Kidney tubule cell (primary cell): Measurements from ENCODE around the gene ALG2.

ENCODE experiments used
- DNase-seq: peaks from one replicate; pipeline ENCODE4 v3.0.0-alpha.2; 2018; ENCODE audit warnings: low spot score

ALG2 gene

DNA sequence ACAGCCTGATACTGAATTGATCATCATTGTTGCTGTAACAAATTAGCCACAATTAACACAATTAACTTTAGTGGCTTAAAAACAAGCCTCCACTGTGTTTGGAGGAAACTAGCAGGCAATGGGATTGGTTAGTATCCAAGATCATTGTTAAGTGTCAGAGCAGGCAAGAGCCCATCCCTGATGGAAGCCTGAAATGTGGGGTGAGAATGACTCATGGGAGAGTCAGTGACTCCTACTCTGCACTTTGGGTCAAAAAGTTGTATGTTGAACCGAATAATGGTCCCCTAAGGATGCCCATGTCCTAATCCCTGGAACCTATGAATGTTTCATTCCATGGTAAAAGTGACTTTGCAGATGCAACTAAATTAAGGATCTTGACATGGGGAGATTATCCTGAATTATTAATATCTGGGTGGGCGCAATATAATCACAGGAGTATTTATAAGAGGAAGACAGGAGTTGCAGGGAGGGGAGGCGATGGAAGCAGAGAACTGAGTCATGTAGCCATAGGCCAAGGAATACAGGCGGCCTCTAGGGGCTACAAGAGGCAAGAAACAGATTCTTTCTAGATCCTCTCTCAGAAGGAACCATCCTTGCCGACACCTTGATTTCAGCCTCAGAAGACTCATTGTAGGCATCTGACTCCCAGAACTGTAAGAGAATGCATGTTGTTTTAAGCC, 28.8 kb downstream of the ALG2 start:
- no peak for DNase-seq

GRCh38 chr9:99190597-99191283, 31.0 kb downstream of the ALG2 start:
- no peak for DNase-seq

DNA sequence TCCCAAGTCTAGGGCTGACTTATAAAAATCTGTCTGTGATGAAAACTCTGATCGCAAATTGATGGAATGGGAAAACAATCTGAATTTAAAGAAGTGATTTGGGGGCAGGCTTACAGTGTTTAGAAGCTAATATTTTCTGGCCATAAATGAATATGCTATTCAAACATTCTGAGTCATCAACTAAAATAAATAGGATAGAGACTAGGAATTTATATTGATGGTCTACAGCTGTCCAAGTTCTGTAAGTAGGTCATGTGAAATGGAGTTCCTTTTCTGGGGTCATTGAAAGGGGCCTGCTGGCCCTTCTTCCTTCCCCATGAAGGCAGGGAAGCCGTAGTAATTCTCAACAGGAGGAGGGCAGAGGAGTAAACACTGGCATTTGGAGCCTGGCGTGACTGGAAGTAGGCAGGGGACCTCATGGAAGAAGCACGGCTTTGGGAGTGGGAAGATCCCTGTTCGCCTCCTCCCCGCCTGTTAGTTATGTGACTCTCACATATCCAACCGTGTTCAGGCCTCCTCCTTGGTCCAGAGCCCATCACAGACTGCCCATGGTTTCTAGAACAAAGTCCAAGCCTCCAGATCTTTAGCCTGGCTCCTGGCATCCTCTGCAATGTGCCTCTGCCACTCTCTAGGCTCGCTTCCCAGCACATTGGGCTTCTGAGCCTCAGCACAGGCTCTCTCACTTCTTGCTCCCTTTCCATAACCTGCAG, 31.7 kb downstream of the ALG2 start:
- no peak for DNase-seq

DNA sequence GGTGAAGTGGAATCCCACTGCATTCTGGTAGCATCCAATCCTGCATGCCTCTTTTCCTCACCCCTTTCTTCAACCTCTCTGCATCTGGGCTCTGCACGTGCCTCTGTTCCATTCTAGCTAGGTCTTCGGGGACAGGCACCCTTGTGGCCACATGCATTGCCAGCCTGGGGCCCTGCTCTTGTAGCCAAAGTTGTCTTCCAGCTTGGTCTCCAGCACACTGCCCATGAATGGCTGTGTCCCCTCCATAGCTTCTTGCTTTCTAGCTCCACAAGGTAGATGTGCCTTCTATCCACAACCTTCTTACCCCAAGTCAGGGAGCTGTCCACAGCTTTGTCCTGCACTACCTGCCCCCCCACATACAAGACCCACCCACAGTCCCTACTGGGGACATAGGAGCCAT, 32.6 kb downstream of the ALG2 start:
- DNase-seq: no peak

GRCh38 chr9:99187311-99187710, 34.4 kb downstream of the ALG2 start:
- no peak for DNase-seq

GRCh38 chr9:99185934-99186333, 35.8 kb downstream of the ALG2 start:
- DNase-seq: no peak

DNA sequence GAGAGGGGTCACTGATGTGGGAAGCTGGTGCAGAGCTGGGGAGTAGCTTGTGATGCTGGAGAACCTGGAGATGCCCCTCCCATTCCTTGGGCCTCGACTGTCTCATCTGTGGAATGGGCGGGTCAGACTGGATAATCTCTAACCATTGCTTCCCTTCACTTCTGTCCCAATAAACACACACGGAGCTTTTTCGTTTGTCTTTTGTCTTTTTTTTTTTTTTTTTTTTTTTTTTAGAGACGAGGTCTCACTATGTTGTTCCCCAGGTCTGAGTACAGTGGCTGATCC, 36.5 kb downstream of the ALG2 start:
- DNase-seq: no peak

GRCh38 chr9:99184475-99185347, 37.0 kb downstream of the ALG2 start:
- DNase-seq: peak; percentile 96

GRCh38 chr9:99184110-99184474, 37.6 kb downstream of the ALG2 start:
- DNase-seq: no peak

- no peak for DNase-seq
Measured at GRCh38 chr9:99183616-99184015, 38.1 kb downstream of the ALG2 start.

DNA sequence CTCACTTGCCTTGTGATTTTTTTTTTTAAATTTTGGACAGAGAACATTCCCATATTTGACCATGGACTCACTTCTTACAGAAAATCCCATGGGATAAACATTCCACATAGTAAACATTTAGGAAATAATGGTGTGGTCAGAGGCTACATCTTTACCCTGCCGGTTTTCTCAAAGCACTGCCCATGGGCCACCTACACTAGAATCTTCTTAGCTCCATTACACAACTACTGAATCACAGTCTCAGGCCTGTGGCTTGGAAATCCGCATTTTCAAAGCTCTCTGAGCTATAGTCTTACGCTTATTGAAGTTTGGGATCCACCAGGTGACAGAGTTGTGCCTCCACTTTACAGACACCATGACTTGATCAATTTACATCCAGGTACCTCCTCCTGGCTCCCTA, 39.4 kb downstream of the ALG2 start:
- DNase-seq: no peak

DNA sequence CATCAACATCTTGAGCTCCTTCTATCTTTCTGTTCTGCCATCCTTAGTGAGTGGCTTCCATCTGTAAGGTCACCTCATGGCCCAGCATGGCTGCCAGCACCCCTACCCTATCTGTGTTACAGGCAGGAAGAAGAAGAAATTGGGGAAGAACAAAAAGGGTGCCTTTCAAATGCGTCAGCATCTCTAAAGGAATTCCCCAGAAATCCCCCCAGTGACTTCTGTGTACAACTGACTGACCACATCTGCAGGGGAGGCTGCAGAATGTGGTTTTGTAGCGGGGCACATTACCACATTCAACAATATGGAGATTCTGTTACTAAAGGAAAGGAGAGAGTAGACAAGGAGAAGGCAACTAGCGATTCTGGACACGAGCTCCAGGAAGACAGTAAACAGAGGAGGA, 40.1 kb downstream of the ALG2 start:
- DNase-seq: peak; percentile 57

DNA sequence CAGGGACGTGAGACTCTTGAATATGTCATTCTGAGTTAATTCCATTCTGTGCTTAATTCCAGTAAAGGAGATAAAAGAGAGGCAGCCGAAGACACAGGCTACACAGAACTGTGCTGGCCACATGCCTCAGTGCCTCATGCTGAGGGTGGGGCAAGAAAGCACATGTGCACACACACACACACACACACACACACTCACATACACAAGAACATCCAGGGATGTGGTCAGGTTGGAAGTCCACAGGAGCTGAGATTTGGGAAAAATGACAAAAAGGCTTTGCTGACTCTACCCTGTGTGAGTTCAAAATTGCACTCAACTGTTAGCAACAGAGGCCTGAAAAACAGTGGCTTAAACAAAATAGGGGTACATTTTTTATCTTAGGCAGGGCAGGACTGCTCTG, 40.5 kb downstream of the ALG2 start:
- no peak for DNase-seq

- DNase-seq: no peak
Measured at GRCh38 chr9:99180662-99181061, 41.1 kb downstream of the ALG2 start.

GRCh38 chr9:99180199-99180598, 41.5 kb downstream of the ALG2 start:
- DNase-seq: no peak

DNA sequence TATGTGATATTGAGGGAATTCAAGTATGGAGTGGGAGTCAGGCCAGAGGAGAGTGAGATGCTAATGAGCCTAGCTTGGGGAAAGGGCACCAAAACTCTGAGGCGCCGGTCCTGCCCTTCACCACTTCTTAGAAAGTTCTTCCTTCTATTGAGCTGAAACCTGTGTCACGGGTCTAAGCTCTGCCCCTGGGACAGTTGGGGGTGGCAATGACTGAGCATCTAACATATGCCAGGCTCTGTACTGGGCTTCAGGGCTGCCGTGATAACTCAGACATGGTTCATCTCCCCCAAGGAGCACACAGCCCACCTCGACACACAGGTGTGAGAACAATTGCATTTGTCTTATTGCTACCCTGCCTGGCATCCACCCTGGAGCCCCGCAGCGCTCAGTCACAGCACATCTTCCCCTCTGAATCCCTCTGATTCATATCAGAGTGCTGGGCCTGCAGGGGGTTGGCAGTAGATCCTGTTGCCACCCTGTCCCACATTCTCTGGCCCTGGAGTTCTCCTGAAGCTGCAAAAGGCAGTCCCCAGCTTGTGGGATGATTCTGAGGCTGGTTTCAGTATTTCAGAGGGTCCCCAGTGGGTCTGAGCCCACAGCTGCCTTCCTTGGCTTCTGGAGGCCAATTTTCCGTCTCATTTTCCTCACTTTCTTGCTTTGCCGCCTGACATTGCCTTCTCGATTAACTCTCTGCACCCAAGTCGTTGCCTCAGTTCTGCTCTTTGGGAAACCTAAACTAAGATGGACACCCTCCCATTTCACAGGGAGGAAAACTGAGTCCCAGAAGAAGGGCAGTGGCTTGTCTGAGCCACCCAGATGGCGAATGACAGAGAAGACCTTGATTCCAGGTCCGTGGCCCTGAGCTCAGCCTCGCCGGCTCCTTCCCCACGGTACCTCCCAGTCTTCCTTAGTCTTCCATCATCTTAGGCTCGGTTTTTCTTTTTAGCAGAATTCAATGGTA, 42.5 kb downstream of the ALG2 start:
- DNase-seq: no peak

DNA sequence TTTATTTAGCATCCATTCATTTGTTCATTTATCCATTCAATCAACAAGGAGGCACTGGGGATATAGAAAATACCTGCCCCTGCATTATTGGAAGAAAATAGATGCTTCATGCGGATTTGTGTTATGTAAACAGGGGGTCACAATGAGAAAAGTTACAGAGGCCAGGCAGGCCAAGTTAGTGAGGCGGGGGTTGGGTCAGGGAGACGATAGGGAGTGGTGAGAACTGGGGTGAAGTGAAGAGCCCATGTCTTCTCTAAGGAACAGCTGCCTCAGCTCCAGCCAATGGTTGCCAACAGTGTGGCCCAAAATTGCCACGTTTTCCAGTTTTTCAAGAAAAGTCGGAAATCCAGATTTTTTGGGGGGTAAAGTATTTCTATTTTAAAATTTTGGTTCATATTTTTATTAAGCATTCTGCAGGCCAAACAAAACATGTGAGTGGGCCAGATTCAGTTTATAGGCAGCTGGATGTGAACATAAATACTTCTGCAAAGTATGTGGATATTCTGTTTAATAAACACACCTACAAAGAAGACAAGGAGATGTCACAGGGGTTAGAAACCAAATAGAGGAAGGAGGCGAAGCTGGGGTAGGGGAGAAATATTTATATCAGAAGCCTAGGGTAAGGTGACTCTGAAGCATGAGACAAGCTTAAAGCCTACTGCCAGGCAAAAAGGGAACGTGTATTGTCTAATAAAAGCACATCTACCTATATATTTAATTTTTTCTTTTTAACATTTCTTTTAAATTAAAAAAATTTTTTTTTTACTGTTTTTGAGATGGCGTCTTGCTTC, 44.0 kb downstream of the ALG2 start:
- DNase-seq: no peak

- peak; percentile 53 for DNase-seq
Measured at GRCh38 chr9:99176527-99177013, 45.2 kb downstream of the ALG2 start.

DNA sequence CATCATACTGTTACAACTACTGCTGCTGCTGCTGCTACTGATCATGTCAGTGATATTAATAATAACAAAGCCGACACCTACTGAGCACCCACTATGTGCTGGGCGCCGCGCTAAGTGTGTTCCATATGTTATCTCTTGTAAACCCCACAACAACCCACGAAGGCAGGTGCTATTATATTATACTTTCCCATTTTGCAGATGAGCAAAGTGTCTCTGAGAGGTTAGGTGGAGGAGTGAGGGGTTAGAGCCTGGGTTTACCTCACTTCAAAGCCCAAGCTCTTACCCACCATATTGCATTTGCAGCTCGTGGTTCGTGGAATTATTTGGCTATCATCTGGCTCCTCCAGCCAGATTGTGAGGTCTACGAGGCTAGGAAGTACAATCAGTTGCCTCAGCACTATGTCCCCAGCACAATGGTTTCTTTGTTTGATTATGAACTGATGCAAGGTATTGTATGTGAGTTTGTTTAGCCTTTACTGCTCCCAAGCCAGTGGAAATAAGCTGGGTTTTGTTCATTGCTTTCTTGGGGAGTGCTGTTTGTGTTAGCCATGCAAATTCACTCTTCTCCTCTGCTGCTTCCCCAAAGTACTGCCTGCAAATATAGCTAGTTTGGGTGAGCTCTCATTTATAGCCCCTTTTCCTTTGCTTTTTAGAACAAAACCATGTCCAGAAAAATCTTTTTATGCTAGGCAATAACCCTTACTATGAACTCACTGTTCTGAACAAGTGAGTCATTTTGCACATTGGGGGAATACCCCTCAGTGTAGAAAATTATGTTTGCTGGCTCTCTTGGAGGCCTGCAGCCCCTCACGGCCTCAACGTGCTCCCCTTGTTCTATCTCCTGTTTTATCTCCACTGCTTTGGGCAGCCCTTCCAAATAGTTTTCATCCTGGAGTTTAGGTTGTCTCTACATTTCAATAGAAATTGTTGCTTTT, 47.9 kb downstream of the ALG2 start:
- DNase-seq: no peak
